ENCODE measurements around the gene NLRP10.

GRCh38 chr11:7967097-7967496, 1.9 kb upstream of the NLRP10 start:
- TF ChIP-seq CTCF (IDR thresholded peaks at IDR 0.05; ENCODE audit: borderline replicate concordance, extremely low read depth, low read length, poor library complexity, severe bottlenecking), result no peak
- TF ChIP-seq EZH2 (IDR thresholded peaks at IDR 0.05; ENCODE audit: borderline replicate concordance, low read depth, low read length, severe bottlenecking), result no peak
